ENCODE measurements around the gene GULP1.
A peak's percentile ranks its signal among the peaks of the same experiment; 100 is the strongest.

Gene GULP1

GRCh38 chr2:188440849-188441248 lies 149.2 kb downstream of the GULP1 start:
- DNase-seq = no peak
- peak overlapping the region; percentile 51 for H3K27ac Mint-ChIP-seq
- TF ChIP-seq CTCF (IDR thresholded peaks at IDR 0.05) = no peak
- H3K4me1 Mint-ChIP-seq = peaks cover 3% of the 10 kb centered on the region
- no peaks in the 10 kb centered on the region for H3K36me3 Mint-ChIP-seq (ENCODE audit: low read depth)
- H3K4me3 Mint-ChIP-seq = no peak overlapping the region
- no peaks in the 10 kb centered on the region for H3K9me3 Mint-ChIP-seq
- H3K27me3 Mint-ChIP-seq (ENCODE audit: low read depth, poor library complexity) = no peaks in the 10 kb centered on the region

GRCh38 chr2:188441288-188441947 lies 149.7 kb downstream of the GULP1 start:
- no peak for DNase-seq
- Mint-ChIP-seq H3K4me1 (no peaks in the 10 kb centered on the region), H3K36me3 (ENCODE audit: low read depth) (no peaks in the 10 kb centered on the region), H3K27ac (peak overlapping the region; percentile 51), H3K4me3 (no peak overlapping the region), H3K27me3 (ENCODE audit: low read depth, poor library complexity) (no peaks in the 10 kb centered on the region), H3K9me3 (no peaks in the 10 kb centered on the region)
- no peak for TF ChIP-seq CTCF (IDR thresholded peaks at IDR 0.05)

- TF ChIP-seq CTCF (IDR thresholded peaks at IDR 0.05) = no peak
- H3K9me3 Mint-ChIP-seq = no peaks in the 10 kb centered on the region
- no peak for DNase-seq
- no peak overlapping the region for H3K27ac Mint-ChIP-seq
- peaks cover 6% of the 10 kb centered on the region for H3K36me3 Mint-ChIP-seq (ENCODE audit: low read depth)
- no peaks in the 10 kb centered on the region for H3K27me3 Mint-ChIP-seq (ENCODE audit: low read depth, poor library complexity)
- H3K4me3 Mint-ChIP-seq = no peak overlapping the region
- H3K4me1 Mint-ChIP-seq = no peaks in the 10 kb centered on the region
Measured at GRCh38 chr2:188443207-188443606, 151.5 kb downstream of the GULP1 start.

- H3K9me3 Mint-ChIP-seq = no peaks in the 10 kb centered on the region
- H3K27ac Mint-ChIP-seq = no peak overlapping the region
- H3K27me3 Mint-ChIP-seq (ENCODE audit: low read depth, poor library complexity) = no peaks in the 10 kb centered on the region
- DNase-seq = no peak
- H3K4me3 Mint-ChIP-seq = no peak overlapping the region
- no peak for TF ChIP-seq CTCF (IDR thresholded peaks at IDR 0.05)
- H3K36me3 Mint-ChIP-seq (ENCODE audit: low read depth) = peaks cover 9% of the 10 kb centered on the region
- no peaks in the 10 kb centered on the region for H3K4me1 Mint-ChIP-seq
Measured at GRCh38 chr2:188444106-188444835, 152.6 kb downstream of the GULP1 start.

GRCh38 chr2:188449561-188449960 lies 157.9 kb downstream of the GULP1 start:
- Mint-ChIP-seq H3K27ac (no peak overlapping the region), H3K4me1 (no peaks in the 10 kb centered on the region), H3K27me3 (ENCODE audit: low read depth, poor library complexity) (no peaks in the 10 kb centered on the region), H3K36me3 (ENCODE audit: low read depth) (peaks cover 24% of the 10 kb centered on the region), H3K4me3 (no peak overlapping the region), H3K9me3 (peaks cover 8% of the 10 kb centered on the region)
- TF ChIP-seq CTCF (IDR thresholded peaks at IDR 0.05) = no peak
- no peak for DNase-seq

- Mint-ChIP-seq H3K27me3 (ENCODE audit: low read depth, poor library complexity) (no peaks in the 10 kb centered on the region), H3K9me3 (peaks cover 9% of the 10 kb centered on the region), H3K4me3 (no peak overlapping the region), H3K36me3 (ENCODE audit: low read depth) (peaks cover 26% of the 10 kb centered on the region), H3K4me1 (no peaks in the 10 kb centered on the region), H3K27ac (no peak overlapping the region)
- DNase-seq = no peak
- TF ChIP-seq CTCF (IDR thresholded peaks at IDR 0.05) = no peak
Measured at GRCh38 chr2:188449971-188450370, 158.3 kb downstream of the GULP1 start.
